NCI-H2196 (cell line): ENCODE measurements around the gene SYT5.
"Not testable (repeated sequence)": the region's sequence is repeated elsewhere in the genome, so short reads cannot be mapped to it uniquely, and the experiment has no call there.

ENCODE experiments used
- DNase-seq: peaks from one replicate; lab custom pipeline; 2025; ENCODE audit not compliant: unreplicated experiment; lab: John Stamatoyannopoulos, UW

SYT5 gene

DNA sequence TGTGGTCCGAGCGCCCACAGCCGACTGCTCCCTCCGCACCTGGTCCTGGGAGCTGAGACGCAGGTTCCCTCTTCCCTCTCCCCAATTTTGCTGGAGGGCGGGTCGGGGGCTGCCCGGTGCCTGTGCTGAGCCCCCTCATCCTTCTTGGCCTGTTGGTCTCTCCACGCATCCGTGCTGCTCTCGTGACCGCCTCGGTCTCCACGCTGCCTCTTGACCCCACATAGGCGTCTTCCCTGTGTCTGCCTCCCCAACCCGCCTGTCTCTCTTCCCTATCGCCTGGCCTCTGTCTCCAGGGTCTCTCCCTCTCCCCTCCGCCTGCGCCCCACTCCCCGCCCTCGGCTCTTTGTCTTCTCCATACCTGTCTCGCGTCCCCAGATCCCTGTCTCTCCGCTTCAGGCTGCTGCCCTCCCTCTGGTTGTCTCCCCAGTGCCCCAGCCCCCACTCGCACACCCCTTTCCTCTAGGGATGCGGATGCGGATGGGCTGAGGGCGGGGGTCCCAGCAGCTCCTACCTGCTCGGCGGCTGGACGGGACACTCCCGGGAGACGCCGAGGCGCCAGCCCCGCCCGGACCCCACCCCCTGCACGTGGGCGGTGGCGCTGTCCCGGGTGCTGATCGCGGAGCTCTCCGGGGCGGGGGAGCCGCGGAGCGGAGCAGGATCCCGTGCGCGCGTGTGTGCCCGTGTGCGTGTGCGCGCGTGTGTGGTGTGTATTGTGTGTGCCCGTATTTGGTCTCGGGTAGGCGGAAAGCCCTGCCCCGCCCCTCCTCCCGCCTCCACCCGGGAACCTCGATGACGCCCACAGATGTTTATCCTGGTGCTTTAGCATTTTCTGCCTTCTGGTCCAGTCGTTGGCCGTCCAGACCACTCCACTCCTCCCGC is at the start of gene SYT5:
TSS of gene SYT5 (minus strand) at position 684 of the 879 bp plus-strand sequence. CDS start 1,248 bp downstream, outside the sequence.
- DNase-seq = peak; percentile 33

DNA sequence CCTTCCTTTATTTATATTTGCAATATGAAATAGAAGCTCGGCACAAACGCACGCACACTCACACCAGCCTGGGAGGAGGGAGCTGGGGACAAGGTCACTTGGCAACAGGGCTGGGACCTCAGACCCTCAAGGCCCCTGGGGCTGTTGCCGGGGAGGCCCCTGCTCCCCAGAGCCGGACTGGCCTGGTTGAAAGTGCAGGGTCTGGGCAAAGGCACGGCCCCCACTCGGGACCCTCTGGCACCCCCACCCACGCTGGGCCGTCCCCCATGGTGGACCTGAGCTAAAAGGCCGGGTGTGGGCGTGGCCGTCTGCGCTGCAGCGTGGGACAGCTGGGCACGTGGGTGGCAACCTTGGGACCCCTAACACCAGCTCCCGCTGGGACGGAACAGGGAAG is 49.7 kb upstream of the SYT5 start:
- DNase-seq = no peak

DNA sequence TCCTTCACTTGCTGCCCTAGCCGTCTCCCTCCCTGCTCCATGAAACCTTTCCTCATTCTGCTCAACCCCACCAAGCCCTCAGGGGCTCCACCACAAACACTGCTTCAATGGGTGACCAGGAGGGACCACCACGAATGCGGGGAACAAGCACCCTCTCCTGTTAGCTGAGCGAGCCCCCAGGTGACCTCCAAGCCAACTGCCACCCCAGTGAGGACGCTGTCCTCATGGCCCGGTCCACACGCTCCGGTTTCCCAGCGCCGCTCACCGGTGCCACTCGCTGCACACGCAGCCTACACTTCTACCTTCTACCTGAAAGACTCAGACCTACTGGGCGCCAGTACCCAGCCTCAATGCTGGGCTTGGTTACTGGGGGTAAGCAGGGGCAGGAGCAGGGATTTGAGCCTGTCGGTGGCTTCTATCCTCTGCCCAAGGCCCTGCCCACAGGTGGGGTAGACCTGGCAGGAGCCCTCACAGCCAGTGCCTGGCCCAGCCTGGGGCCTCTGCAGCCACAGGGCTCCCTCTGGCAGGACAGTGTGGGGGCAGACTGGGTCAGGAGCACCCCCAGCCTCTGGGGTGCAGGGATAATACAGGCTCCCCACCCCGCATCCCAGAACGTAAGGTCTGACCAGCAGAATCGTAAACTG is 49.2 kb upstream of the SYT5 start:
- no peak for DNase-seq

DNA sequence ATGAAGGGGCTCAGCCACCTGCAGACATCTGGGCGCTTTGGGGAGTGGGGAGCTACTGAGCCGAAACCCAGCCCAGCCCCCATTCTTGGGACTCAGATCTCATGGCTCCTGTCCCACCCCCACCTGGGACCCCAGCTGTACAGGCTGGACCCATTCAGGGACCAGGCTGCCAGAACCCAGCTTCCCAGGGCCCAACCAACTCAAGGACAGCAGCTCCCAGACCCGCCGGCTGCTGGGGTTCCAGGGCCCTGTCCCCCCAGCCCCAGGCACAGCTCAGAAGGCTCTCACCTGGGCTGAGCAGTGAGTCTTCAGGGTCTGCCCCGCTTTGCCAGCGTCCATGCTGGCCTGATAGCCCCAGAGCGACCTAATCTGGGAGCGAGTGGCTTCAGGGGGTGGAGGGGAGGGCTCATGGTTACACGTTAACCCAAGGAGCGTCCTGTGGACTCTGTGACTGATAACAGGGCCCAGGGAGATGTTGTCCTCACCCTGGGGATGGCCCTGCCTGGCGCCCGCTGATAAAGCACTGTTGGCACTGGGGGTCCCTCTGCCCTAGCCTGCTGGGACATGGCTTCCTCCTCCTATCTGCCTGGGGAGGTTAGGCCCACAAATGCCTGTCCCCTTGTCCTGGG is 48.4 kb upstream of the SYT5 start, which contains the start of gene TMEM86B:
TSS of gene TMEM86B (minus strand) at position 361 of the 629 bp plus-strand sequence. CDS start at position 339, 22 bp downstream.
- no peak for DNase-seq

DNA sequence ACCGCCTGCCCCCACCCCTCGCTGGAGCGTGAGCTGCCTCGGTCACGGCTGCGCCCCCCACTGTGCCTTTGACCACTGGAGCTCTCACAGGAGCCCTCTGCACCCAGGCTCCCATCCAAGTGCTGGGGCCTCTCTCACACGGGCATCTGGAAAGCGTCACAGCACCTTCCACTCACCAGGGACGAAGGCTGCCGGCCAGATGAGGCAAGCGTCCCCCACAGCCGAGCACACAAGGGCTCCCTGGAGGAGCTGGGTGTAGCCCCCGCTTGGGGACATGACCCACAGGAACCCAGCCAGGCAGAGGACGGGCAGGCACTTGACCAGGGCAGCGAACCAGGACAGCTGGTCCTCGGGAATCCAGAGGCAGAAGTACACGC is 47.9 kb upstream of the SYT5 start:
- no peak for DNase-seq

DNA sequence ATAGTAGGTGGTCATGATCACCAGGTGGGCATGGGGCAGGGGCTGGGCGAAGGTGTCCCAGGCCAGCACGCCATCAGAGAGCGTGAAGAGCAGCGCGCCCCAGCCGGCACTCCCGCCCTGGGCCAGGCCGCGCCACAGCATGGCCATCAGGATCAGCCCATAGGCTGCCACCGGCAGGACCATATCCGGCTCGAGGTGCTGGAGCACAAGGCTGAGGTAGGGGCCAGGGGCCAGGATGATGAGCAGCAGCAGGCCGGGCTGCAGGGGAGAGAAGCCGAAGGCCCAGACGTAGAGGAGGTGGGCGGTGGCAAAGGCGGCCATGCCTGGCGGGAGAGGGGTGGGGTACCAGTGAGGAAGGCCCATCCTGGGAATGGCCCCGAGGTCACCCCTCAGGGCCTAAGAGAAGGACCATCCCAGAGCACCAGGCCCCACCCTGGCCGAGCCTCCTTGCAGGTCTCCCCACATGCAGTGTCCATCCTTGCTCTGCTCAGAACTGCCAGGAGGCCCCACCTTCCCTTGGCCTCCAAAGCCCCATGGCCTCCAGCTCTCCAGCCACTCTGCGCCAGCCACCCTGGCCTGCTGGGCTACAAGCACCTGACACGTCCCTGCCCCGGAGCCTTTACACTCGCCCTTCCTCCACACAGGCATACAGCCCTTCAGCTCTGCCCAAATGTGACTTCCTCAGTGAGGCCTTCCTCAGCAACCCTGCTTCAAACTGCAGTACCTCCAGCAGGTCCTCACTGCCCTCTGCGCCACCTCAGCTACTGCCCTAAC is 47.3 kb upstream of the SYT5 start:
- DNase-seq = no peak

DNA sequence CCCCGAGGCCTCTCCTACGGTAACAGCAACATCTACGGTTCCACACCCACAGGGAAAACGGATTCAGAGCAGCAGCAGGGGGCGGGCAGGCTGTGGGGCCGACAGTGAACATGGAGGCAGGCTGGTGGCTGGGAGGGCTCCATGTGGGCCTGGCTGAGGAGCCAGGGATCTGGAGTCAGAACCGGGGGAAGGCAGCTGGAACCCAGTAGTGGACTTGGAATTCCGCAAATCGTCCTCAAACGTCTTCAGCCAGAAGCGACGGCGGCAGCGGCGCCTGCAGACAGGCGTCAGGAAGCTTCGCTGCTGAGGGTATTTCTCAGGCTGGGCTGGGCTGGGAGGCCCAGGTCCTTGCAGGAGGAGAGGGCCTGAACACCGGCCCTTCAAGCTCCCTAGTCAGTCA is 46.7 kb upstream of the SYT5 start:
- no peak for DNase-seq

DNA sequence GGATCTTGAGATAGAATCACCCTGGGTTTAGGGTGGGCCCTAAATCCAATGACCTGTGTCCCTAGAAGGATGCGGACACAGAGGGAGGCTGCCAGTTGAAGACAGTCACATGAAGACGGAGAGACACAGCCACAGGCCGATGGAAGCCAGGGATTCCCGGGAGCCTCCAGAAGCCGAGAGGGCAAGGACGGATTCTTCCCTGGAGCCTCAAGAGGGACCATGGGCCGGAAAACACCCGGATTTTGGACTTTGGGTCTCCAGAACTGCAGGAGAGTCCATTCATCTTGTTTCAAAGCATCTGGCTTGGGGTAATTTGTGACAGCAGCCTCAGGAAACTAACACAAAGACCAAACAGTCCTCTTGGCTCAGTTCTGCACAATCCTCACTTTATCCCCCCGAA is 46.2 kb upstream of the SYT5 start:
- no peak for DNase-seq

DNA sequence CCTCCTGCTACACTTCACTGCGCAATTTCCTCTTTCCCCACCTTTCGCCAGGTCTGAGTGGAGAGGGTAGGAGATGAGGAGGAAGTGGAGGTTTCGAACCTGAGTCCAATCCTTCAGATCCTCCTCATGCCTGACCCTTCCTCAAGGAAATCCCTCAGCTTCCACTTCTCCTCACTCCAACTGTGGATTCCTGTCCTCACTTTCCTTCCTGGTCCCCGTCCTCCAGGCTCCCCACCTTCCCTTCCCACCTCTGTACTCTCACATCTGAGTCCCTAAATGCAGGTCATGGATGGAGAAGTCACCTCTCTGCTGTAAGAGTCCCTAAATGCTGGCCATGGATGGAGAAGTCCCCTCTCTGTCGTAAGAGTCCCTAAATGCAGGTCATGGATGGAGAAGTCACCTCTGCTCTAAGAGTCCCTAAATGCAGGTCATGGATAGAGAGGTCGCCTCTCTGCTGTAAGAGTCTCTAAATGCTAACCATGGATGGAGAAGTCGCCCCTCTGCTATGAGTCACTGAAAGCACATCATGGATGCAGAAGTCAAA is 45.4 kb upstream of the SYT5 start:
- DNase-seq = no peak

DNA sequence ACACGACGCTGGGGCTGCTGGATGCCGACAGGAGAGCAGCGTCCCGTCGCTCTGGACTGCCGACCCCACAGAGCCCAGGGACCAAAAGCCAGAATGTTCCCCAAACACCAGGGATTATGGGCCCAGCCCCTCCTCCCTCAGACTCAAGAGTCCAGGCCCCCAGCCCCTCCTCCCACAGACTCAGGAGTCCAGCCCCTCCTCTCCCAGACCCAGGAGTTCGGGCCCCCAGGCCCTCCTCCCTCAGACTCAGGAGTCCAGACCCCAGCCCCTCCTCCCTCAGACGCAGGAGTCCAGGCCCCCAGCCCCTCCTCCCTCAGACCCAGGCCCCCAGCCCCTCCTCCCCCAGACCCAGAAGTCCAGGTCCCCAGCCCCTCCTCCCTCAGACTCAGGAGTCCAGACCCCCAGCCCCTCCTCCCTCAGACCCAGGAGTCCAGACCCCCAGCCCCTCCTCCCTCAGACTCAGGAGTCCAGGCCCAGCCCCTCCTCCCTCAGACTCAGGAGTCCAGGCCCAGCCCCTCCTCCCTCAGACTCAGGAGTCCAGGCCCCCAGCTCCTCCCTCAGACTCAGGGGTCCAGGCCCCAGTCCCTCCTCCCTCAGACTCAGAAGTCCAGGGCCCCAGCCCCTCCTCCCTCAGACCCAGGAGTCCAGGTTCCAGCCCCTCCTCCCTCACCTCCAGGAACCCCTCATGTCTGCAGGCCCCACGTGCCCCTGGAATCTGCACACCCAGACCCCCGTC is 44.8 kb upstream of the SYT5 start:
- DNase-seq = not testable (repeated sequence)

DNA sequence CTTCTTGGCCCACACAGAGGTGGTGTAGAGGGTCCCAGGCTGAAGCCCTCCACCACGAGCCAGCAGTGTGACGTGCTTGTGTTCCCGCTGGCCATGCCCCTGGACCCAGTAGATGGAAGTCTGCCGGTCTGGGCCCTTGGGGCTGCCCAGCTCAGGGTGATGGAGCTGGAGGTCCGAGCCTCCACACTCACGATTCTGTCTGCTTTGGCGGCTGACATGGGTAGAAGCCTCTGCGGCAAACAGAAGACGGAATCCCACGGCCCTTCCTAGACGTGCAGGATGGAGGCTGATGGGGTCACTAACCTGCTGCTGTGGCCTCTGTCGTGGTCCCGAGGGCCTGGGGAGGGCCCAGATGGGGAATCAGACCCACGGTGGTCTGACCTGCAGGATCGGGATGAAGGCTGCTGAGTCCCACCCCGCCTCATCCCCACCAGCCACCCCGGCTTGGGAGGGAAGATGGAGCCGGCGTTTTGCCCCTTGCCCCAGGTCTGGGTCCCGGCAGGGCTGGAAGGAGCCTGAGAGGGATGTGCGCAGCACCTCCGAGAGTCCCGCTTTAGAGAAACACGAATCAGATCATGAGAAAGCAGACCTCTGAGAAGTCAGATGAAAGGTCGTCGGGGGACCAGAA is 44.1 kb upstream of the SYT5 start:
- DNase-seq = no peak

DNA sequence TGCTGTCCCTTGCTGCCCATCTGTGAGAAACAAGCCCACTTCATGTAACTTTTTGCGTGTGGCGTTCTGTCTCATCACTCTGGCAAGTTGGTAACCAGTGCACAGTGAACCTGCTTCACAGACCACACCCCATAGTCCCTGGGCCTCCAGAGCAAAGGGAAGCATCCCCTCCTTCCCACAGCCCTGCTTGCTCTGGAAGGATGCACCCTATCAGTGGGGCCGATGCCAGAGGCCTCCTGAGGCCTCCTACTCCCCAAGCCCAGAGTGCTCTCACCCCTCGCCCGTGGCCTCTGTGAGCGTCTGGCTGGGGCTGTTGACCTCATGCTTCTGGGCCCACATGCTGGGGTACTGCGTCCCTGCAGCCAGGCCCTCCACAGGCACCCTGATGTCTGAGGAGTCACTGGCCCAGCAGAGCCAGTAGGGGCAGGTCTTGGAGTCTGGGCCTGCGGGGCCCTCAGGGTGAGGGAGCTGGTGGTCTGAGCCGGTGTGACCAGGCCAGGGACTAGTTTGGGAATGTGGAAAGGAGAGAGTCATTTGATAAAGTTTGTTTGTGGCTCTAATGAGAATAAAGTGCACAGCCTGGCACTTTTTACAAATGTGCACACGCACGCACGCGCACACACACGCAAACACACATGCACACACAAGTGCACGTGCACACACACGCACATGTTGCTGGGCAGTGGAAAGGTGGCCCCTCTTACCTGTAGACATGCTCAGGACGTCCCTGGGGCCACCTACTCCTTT is 43.4 kb upstream of the SYT5 start:
- DNase-seq = no peak

DNA sequence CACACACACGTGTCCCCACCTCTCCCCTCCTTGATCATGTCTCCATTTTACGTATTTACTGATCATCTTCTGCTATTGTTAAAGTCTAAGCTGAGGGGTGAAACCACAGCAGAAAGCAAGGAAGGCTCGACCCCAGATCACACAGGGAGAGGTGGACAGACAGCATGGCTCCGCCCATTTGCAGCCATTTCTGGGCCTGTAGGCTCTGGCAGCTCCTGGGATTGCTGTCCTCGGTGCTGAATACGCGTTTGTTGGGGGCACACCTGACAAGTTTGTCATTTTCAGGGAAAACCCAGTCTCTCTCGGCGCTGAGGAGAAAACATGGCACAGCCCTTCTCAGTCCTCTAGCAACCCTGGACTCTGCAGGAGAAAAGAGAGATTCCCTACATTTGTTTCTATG is 40.4 kb upstream of the SYT5 start:
- no peak for DNase-seq

DNA sequence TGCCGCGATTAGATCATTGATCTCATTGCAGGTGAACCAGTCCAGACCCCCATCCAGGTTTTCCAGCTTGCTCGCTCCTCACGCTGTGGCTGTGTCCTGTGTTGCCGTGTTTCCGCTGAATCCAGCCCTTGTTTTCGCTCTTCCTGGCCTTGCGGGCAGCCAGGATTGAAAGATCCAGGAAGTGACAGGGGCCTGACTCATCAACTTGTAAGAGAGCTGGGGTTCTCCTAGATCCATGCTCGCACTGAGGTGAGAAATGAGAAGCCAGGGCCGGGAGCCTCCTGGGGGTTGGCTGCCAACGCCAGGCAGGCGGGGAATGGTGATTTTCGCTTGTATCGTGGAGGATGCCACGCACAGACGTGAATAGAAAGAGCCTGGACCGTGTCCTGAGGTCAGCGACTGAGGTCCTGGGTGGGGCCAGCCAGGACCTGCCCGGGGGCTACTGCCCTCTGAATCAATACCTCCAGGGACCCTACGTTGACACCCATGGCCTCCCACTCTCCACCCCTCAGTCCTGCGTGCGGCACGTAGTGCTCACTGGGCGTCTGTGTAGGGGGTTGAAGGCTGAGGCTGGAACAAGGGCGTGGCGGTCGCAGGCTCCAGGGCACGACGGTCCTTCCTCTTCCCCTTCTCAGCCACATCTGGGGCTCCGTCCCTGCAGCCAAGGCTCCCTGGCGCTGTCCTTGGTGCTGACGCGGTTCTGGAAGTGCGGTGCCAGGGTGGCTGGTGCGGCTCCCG is 36.5 kb upstream of the SYT5 start:
- peak; percentile 96 for DNase-seq

DNA sequence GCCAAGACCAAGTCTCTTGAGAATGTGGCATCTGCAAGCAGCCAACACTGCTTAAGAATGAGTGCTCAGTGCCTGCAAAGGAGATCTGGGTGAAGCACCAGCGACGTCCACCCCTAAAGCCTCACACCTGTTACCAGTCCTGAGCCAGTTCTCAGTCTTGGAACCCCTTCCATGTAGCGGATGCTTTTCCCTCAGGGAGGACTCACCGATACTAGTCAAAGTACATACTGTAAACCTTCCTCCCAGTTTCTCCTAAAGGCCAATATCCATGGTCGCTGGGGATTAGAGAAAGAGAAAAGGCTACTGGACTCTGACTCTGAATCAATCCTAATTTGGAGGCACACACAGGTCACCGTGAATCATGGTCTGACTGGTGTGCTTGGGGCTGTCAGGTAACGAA is 33.5 kb upstream of the SYT5 start:
- no peak for DNase-seq

DNA sequence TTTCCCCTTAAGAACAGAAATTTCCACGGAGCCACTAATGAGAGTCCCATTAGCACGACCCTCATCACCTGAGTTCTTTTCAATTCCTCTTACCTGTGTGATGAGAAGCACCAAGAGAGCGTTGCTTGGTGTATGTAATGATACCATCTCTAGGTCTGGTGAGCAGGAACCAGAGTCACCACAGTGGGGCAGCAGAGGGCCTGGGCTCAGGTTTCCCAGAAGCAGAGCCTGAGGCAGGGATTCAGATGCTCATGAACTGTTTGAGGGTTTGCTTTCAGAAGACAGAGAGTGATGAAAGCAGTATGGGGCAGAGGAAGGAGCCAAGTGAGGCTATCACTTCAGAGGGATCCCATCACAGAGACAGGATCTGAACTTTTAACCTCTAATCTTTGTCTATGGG is 32.4 kb upstream of the SYT5 start:
- DNase-seq = peak; percentile 12

DNA sequence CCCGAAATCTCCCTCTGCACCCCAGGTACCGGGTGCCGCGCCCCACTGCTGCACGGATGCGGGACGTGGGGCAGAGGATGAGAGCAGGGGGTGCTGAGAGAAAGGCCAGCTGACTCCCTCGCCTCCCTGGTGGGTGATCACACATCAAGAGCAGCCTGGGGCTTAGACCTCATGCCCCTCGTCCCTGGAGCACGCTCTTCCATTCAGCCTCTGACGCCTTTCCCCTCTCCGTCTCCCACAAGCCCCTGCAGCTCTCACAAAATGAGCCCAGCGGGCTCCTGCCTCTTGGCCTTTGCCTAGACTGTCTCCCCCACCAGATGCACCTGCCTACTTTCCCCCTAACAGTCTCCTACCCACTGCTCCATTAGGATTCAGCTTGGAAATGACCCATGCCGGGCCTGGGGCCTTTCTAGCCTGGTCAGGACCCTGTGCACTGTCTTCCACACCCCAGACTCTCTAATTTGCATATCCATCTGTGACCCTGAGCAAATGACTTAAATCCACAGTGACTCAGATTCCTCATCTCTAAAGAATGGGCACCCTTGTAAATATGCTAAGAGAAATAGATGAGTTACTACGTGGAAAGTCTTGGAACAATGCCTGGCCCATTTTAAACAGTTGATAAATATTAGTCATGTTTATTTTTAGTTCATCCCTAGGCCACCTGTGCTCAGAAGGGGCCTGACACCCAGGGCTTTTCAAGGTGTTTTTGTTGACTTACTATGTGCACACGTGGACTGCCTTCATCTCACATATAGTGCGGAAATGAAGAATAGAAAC is 29.8 kb upstream of the SYT5 start:
- DNase-seq = peak; percentile 76
